Activated CD8-positive, alpha-beta T cell treated with anti-CD3 and anti-CD28 coated beads for 36 hours (primary cell): ENCODE measurements around the gene ANKS3. TPM values are rescaled to one million over a fixed set of nuclear protein-coding genes. Genes with fewer than 3 reads are reported as not detected.

ENCODE experiments used
- ATAC-seq: fragments of 200-7000 bp; cut with Tn5 transposase; one replicate; pipeline ENCODE4 v1.10.0; 2021; ENCODE audit warnings: mild to moderate bottlenecking, moderate library complexity
- CTCF ChIA-PET: fragments of 350-600 bp; sonication (Branson Sonifier 250); formaldehyde crosslinking; loops from one replicate; lab custom pipeline; 2021; ENCODE audit warnings: antibody characterized with exemption; lab: Charles Lee
- POLR2A ChIA-PET: fragments of 350-600 bp; sonication (Branson Sonifier 250); formaldehyde crosslinking; loops from one replicate; lab custom pipeline; 2021; ENCODE audit warnings: antibody characterized with exemption; lab: Charles Lee
- DNase-seq: peaks from one replicate; pipeline ENCODE4 v3.0.0-alpha.2; 2020
- H3K27ac Mint-ChIP-seq: one replicate; pipeline ENCODE4 v1.8.0; 2021; ENCODE audit warnings: mild to moderate bottlenecking, mixed read lengths
- H3K27me3 Mint-ChIP-seq: one replicate; pipeline ENCODE4 v1.8.0; 2021; ENCODE audit warnings: mixed read lengths
- H3K36me3 Mint-ChIP-seq: one replicate; pipeline ENCODE4 v1.8.0; 2021; ENCODE audit warnings: low read depth, mixed read lengths
- H3K4me1 Mint-ChIP-seq: one replicate; pipeline ENCODE4 v1.8.0; 2021; ENCODE audit warnings: low read depth, mixed read lengths
- H3K4me3 Mint-ChIP-seq: one replicate; pipeline ENCODE4 v1.8.0; 2021; ENCODE audit warnings: mild to moderate bottlenecking, moderate library complexity, mixed read lengths
- H3K9me3 Mint-ChIP-seq: one replicate; pipeline ENCODE4 v1.8.0; 2021; ENCODE audit warnings: mixed read lengths
- CTCF ChIP-seq: fragments of 200-600 bp; IDR thresholded peaks from one replicate; pipeline ENCODE4 v1.8.0; 2022; ENCODE audit warnings: antibody characterized with exemption, mild to moderate bottlenecking
- intact Hi-C: fragments of 100-400 bp; cut with micrococcal nuclease; formaldehyde crosslinking; loops from one replicate; pipeline ENCODE4 v1.10.0; 2022
- total RNA-seq, 2 experiments: library from RNA; stranded (reverse); gene quantifications; one replicate each; pipeline ENCODE4 v1.2.3, GENCODE V29; 2021

The ANKS3 gene
- total RNA-seq, 2 experiments from 2014 or later, result 13.0 to 13.8 TPM

GRCh38 chr16:4777339-4778049 is 43.4 kb upstream of the ANKS3 start:
- Mint-ChIP-seq H3K4me1 (no peaks in the 10 kb centered on the region), H3K27ac (no peak overlapping the region), H3K27me3 (no peaks in the 10 kb centered on the region), H3K9me3 (no peaks in the 10 kb centered on the region), H3K36me3 (no peaks in the 10 kb centered on the region), H3K4me3 (no peak overlapping the region)
- CTCF ChIA-PET, result no interaction called here
- intact Hi-C loops, result no loop called here
- ATAC-seq, result no peak
- DNase-seq, result no peak
- no peak for TF ChIP-seq CTCF
- POLR2A ChIA-PET, result interaction anchor here (1.0 kb wide), 1 partner anchor 22 kb away, joined by 3 read pairs; no protein-coding TSS in a partner anchor

GRCh38 chr16:4776141-4776705 is 42.2 kb upstream of the ANKS3 start:
- Mint-ChIP-seq H3K27me3 (no peaks in the 10 kb centered on the region), H3K4me1 (no peaks in the 10 kb centered on the region), H3K4me3 (no peak overlapping the region), H3K36me3 (no peaks in the 10 kb centered on the region), H3K27ac (no peak overlapping the region), H3K9me3 (no peaks in the 10 kb centered on the region)
- ATAC-seq (no peak), DNase-seq (no peak)
- no peak for TF ChIP-seq CTCF
- ChIA-PET CTCF (no interaction called here), POLR2A (no interaction called here)
- intact Hi-C loops, result no loop called here

- Mint-ChIP-seq H3K36me3 (no peaks in the 10 kb centered on the region), H3K27ac (no peak overlapping the region), H3K9me3 (no peaks in the 10 kb centered on the region), H3K27me3 (no peaks in the 10 kb centered on the region), H3K4me1 (no peaks in the 10 kb centered on the region), H3K4me3 (no peak overlapping the region)
- ChIA-PET CTCF (no interaction called here), POLR2A (no interaction called here)
- intact Hi-C loops, result no loop called here
- DNase-seq (no peak), ATAC-seq (no peak)
- TF ChIP-seq CTCF, result no peak
Measured at GRCh38 chr16:4775005-4775404, 40.9 kb upstream of the ANKS3 start.

- Mint-ChIP-seq H3K27me3 (no peaks in the 10 kb centered on the region), H3K27ac (no peak overlapping the region), H3K4me3 (no peak overlapping the region), H3K9me3 (no peaks in the 10 kb centered on the region), H3K4me1 (peaks cover 13% of the 10 kb centered on the region), H3K36me3 (no peaks in the 10 kb centered on the region)
- POLR2A ChIA-PET, result no interaction called here
- intact Hi-C loops, result no loop called here
- CTCF ChIA-PET, result no interaction called here
- no peak for DNase-seq
- no peak for ATAC-seq
- TF ChIP-seq CTCF, result no peak
Measured at GRCh38 chr16:4772351-4772750, 38.3 kb upstream of the ANKS3 start.

- H3K36me3 Mint-ChIP-seq, result no peaks in the 10 kb centered on the region
- DNase-seq, result no peak
- no peak overlapping the region for H3K27ac Mint-ChIP-seq
- ChIA-PET POLR2A (interaction anchor here (1.4 kb wide), 1 partner anchor 17 kb away, joined by 4 read pairs; the partner anchor contains the start of gene SEPTIN12), CTCF (no interaction called here)
- H3K4me3 Mint-ChIP-seq, result no peak overlapping the region
- TF ChIP-seq CTCF, result no peak
- H3K4me1 Mint-ChIP-seq, result peaks cover 15% of the 10 kb centered on the region
- no peaks in the 10 kb centered on the region for H3K9me3 Mint-ChIP-seq
- ATAC-seq, result no peak
- intact Hi-C loops, result no loop called here
- H3K27me3 Mint-ChIP-seq, result no peaks in the 10 kb centered on the region
Measured at GRCh38 chr16:4771646-4772045, 37.6 kb upstream of the ANKS3 start.
